Choroid plexus epithelial cell (primary cell): ENCODE measurements around the gene CFTR.

Experiments
- DNase-seq: peaks from one replicate; pipeline ENCODE4 v3.0.0-alpha.2; 2010; ENCODE audit warnings: low read depth
- H3K4me3 ChIP-seq: 2 replicates; pipeline ENCODE4 v1.5.1; 2011; ENCODE audit warnings: low read depth, mild to moderate bottlenecking, control low read depth, low read length, moderate library complexity
- CTCF ChIP-seq: conservative IDR thresholded peaks from 2 replicates; pipeline ENCODE4 v1.5.1; 2011; ENCODE audit warnings: low read depth, mild to moderate bottlenecking, control low read depth, inconsistent platforms, low read length, moderate library complexity

Gene CFTR

DNA sequence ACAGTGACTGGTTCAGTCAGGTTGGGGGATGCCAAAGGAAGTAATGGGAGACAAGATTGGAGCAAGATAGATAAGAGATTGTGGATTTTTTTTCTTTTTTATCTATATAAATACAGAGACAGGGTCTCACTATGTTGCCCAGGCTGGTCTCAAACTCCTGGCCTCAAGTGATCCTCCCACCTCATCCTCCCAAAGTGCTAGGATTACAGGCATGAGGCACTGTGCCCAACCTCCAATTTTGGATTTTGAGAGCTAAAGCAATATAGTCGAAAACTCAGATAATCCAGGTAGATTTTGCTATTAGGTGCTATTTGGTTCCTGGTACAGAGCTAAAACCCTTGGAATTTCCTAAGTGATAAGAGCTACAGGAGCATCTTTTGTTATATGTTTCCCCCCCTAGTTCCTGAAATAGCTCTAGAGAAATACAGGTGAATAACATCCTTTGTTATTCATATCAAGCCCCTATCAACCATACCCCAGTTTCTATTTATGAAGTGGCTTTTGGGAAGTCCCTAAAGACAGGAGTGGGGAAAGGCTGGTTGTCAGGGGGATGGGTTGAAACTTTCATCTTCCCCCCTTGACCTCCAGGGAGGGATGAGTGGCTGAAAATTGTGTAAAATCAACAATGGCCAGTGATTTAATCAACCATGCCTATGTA, 151.2 kb downstream of the CFTR start:
- DNase-seq, result no peak
- no peak for TF ChIP-seq CTCF
- no peak overlapping the region for H3K4me3 ChIP-seq

GRCh38 chr7:117631652-117632051, 151.8 kb downstream of the CFTR start:
- no peak for TF ChIP-seq CTCF
- DNase-seq, result no peak
- no peak overlapping the region for H3K4me3 ChIP-seq

- DNase-seq, result no peak
- no peak for TF ChIP-seq CTCF
These were observed 158.1 kb downstream of the CFTR start for GRCh38 chr7:117637937-117638336.

GRCh38 chr7:117639966-117640365, 160.1 kb downstream of the CFTR start:
- no peak for DNase-seq
- no peak overlapping the region for H3K4me3 ChIP-seq
- TF ChIP-seq CTCF, result no peak

More at GRCh38 chr7:117637937-117638336, 158.1 kb downstream of the CFTR start:
- no peak overlapping the region for H3K4me3 ChIP-seq

- no peak for DNase-seq
- H3K4me3 ChIP-seq, result no peak overlapping the region
- TF ChIP-seq CTCF, result no peak
These were observed 160.6 kb downstream of the CFTR start for GRCh38 chr7:117640465-117640864.

DNA sequence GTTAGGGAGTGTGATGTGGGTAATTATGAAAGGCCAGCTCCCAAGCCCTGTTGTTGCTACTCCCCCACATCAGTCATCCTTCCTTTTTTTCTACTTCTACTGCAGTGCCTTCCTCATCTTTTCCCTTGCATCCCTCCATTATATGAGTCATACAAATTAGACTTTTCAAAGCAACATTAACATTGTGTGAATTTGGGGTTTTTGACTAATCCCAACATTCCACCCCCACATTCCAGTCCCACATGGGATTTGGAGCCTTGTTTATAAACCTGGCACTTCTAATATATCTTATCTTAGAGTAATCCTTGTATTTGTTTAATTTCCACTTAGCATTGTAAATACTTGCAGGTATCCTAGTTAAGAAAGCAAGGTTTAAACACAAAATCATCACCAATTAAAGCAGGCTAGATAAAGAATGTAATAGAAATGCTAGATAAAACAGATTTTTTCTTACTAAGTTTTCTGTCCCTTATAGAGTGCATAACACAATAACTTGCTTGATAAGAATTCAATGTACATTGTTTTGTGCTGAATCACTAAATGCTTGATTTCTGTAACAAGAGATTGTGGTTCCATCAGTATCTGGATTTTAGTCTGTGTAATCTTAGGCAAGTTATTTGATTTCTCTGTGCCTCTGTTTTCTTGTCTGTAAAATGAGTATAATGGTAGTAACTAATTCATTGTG, 165.8 kb downstream of the CFTR start:
- no peak for TF ChIP-seq CTCF
- peak; percentile 79 for DNase-seq
- H3K4me3 ChIP-seq, result no peak overlapping the region
